ENCODE results near the gene ZNF491. TPM values are rescaled to one million over a fixed set of nuclear protein-coding genes. Genes with fewer than 3 reads are reported as not detected.

The ZNF491 gene
- total RNA-seq, 1 experiment from 2014 or later, result not detected

- no peaks in the 10 kb centered on the region for H3K4me1 ChIP-seq (ENCODE audit: control insufficient read depth in 1 of 2, insufficient read depth in 2 of 2, low read length in 2 of 2)
These were observed 14.6 kb upstream of the ZNF491 start for GRCh38 chr19:11783767-11784166.

More at GRCh38 chr19:11783767-11784166, 14.6 kb upstream of the ZNF491 start:
- BruUV-seq (replicated peaks), result no TSS peak
- TF ChIP-seq POLR2A (IDR thresholded peaks at IDR 0.05; ENCODE audit: borderline replicate concordance, extremely low read depth, insufficient read depth, insufficient read length) (no peak), SRF (IDR thresholded peaks at IDR 0.05; ENCODE audit: low read depth) (no peak), ZBTB33 (IDR thresholded peaks at IDR 0.05; ENCODE audit: extremely low read depth, insufficient replicate concordance, low read length) (no peak), CEBPB (IDR thresholded peaks at IDR 0.05; ENCODE audit: low read depth) (no peak), ZFX (IDR thresholded peaks at IDR 0.05) (no peak), ZNF274 (IDR thresholded peaks at IDR 0.05; ENCODE audit: low read depth, low read length) (no peak), FOSL1 (IDR thresholded peaks at IDR 0.05; ENCODE audit: low read depth) (no peak), POLR2AphosphoS5 (IDR thresholded peaks at IDR 0.05; ENCODE audit: low read depth, low read length) (no peak), CBX3 (IDR thresholded peaks at IDR 0.05; ENCODE audit: low read depth) (no peak), JUND (IDR thresholded peaks at IDR 0.05) (no peak), EZH2 (IDR thresholded peaks at IDR 0.05) (no peak), ELF1 (IDR thresholded peaks at IDR 0.05; ENCODE audit: borderline replicate concordance, low read depth) (no peak), RAD21 (IDR thresholded peaks at IDR 0.05; ENCODE audit: low read depth) (no peak), ATF3 (IDR thresholded peaks at IDR 0.05) (no peak), TCF7L2 (IDR thresholded peaks at IDR 0.05; ENCODE audit: borderline replicate concordance, extremely low read depth, insufficient read depth, insufficient read length) (no peak), MAX (IDR thresholded peaks at IDR 0.05) (no peak), SP1 (IDR thresholded peaks at IDR 0.05; ENCODE audit: low read depth) (no peak), REST (IDR thresholded peaks at IDR 0.05; ENCODE audit: low read depth) (no peak), SIN3A (IDR thresholded peaks at IDR 0.05; ENCODE audit: low read depth) (no peak), YY1 (IDR thresholded peaks at IDR 0.05; ENCODE audit: extremely low read depth, insufficient replicate concordance, low read depth, low read length) (no peak)
- Histone ChIP-seq H3K4me3 (replicated peaks in 1 of 2; ENCODE audit: low read depth in 1 of 2, low read length in 2 of 2) (no peak overlapping the region), H3K4me2 (ENCODE audit: low read length) (no peak overlapping the region), H4K20me1 (ENCODE audit: insufficient read depth) (no peaks in the 10 kb centered on the region), H3K36me3 (ENCODE audit: control insufficient read depth in 1 of 2, insufficient read depth in 2 of 2, low read length in 2 of 2) (peaks cover 0 to 5% of the 10 kb centered on the region in 2 experiments; a peak in 1 of 4 replicates), H3K27me3 (ENCODE audit: insufficient read depth, low read length) (no peaks in the 10 kb centered on the region), H3K9ac (ENCODE audit: low read length) (no peak overlapping the region), H2AFZ (ENCODE audit: low read depth, low read length, poor library complexity, severe bottlenecking) (no peak overlapping the region), H3K79me2 (ENCODE audit: insufficient read depth, low read length) (no peaks in the 10 kb centered on the region), H3K9me2 (ENCODE audit: insufficient read depth) (no peaks in the 10 kb centered on the region), H3K27ac (ENCODE audit: low read depth, low read length) (no peak overlapping the region), H3K9me3 (ENCODE audit: control insufficient read depth in 1 of 2, insufficient read depth in 1 of 2, low read depth in 1 of 2, low read length in 2 of 2) (peaks cover 25 to 27% of the 10 kb centered on the region in 2 experiments; a peak in 3 of 4 replicates)
- intact Hi-C loops (cut with micrococcal nuclease), result no loop called here
- no peak for ATAC-seq
- ChIA-PET POLR2A (no interaction called here), CTCF (no interaction called here), RAD21 (ENCODE audit: low non-redundant PET in 1 of 2, low total read pairs in 2 of 2, uncharacterized antibody in 2 of 2, unreplicated experiment in 2 of 2) (no interaction called here)
- no peak for DNase-seq (ENCODE audit: low read depth, low spot score)

Measured in HCT116 (cell line).